ENCODE measurements around the gene NFKBIZ.
"Not testable (repeated sequence)": the region's sequence is repeated elsewhere in the genome, so short reads cannot be mapped to it uniquely, and the experiment has no call there.

NFKBIZ gene

DNA sequence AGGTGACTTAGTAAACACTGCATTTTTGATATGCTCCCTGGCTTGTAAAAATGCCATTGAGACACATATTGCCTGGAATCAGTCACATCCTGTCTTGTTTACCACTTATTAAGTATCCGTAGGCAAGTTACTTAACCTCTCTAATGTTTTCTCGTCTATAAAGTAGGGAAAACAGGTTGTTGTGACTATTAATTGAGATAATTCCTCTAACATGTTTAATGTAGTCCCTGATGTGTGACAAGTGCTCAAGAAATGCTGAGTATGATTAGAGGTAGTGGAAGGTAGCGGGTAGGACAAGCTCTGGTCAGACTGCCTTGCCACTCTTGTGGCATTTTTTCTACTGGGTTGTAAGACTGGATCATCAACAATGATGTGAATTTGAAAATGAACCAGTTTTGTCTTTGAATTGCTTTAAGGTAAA is 54.1 kb downstream of the NFKBIZ start:
- TF ChIP-seq, protein P1, sequence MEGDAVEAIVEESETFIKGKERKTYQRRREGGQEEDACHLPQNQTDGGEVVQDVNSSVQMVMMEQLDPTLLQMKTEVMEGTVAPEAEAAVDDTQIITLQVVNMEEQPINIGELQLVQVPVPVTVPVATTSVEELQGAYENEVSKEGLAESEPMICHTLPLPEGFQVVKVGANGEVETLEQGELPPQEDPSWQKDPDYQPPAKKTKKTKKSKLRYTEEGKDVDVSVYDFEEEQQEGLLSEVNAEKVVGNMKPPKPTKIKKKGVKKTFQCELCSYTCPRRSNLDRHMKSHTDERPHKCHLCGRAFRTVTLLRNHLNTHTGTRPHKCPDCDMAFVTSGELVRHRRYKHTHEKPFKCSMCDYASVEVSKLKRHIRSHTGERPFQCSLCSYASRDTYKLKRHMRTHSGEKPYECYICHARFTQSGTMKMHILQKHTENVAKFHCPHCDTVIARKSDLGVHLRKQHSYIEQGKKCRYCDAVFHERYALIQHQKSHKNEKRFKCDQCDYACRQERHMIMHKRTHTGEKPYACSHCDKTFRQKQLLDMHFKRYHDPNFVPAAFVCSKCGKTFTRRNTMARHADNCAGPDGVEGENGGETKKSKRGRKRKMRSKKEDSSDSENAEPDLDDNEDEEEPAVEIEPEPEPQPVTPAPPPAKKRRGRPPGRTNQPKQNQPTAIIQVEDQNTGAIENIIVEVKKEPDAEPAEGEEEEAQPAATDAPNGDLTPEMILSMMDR (conservative IDR thresholded peaks at IDR 0.05), result no peak
- no peak for TF ChIP-seq ZFX (IDR thresholded peaks at IDR 0.05)
- H3K27ac ChIP-seq, result no peak overlapping the region

- H3K27ac ChIP-seq, result not testable (repeated sequence)
These were observed 56.3 kb downstream of the NFKBIZ start for GRCh38 chr3:101905573-101905972.
